ENCODE data around the gene TMEM256. TPM values are rescaled to one million over a fixed set of nuclear protein-coding genes. Genes with fewer than 3 reads are reported as not detected.

Gene TMEM256
- total RNA-seq, 1 experiment from 2014 or later: 151 TPM

- no peak for DNase-seq
These were observed 23.7 kb upstream of the TMEM256 start for GRCh38 chr17:7427549-7427948.

More at GRCh38 chr17:7427549-7427948, 23.7 kb upstream of the TMEM256 start:
- no peaks in the 10 kb centered on the region for H3K23me2 ChIP-seq (ENCODE audit: insufficient read length, low read depth, low read length, poor library complexity, severe bottlenecking)
- no peak overlapping the region for H3K4ac ChIP-seq (ENCODE audit: low read depth, low read length)
- H2AK5ac ChIP-seq (ENCODE audit: insufficient read length, low read length): no peak overlapping the region
- no peak overlapping the region for H3K23ac ChIP-seq (ENCODE audit: insufficient read length, low read depth, low read length)
- no peak overlapping the region for H3T11ph ChIP-seq (ENCODE audit: low read length)
- H3K27me3 Mint-ChIP-seq (ENCODE audit: low read depth): peaks cover 17% of the 10 kb centered on the region
- no peaks in the 10 kb centered on the region for H3K79me1 ChIP-seq (ENCODE audit: insufficient read depth, low read depth, low read length, poor library complexity, severe bottlenecking)
- H3K14ac ChIP-seq (ENCODE audit: insufficient read depth, low read length): no peak overlapping the region; the same call in 1 of the 2 replicates
- H4K5ac ChIP-seq (ENCODE audit: insufficient read length, low read depth, low read length): no peak overlapping the region
- no peak overlapping the region for H2BK12ac ChIP-seq (ENCODE audit: insufficient read length, low read depth, low read length)
- no peak overlapping the region for H3K27ac ChIP-seq (ENCODE audit: insufficient read length, low read depth, low read length)
- H3K18ac ChIP-seq (ENCODE audit: insufficient read length, low read depth, low read length): no peak overlapping the region
- H3K4me3 Mint-ChIP-seq: no peak overlapping the region
- no peaks in the 10 kb centered on the region for H3K36me3 Mint-ChIP-seq (ENCODE audit: insufficient read depth in 1 of 3, low read depth in 3 of 3)
- H3K27me3 ChIP-seq (ENCODE audit: insufficient read depth, low read length): no peaks in the 10 kb centered on the region; the same call in 1 of the 2 replicates
- H3K4me1 Mint-ChIP-seq: no peaks in the 10 kb centered on the region
- H4K8ac ChIP-seq (replicated peaks; ENCODE audit: insufficient read length, low read depth, low read length): no peak overlapping the region
- H4K20me1 ChIP-seq (ENCODE audit: control insufficient read depth, insufficient read depth, insufficient read length): no peaks in the 10 kb centered on the region
- no peaks in the 10 kb centered on the region; a peak in 1 of 5 replicates for H3K9me3 Mint-ChIP-seq
- H2AFZ ChIP-seq (ENCODE audit: low read length): no peak overlapping the region
- no peak overlapping the region for H3K56ac ChIP-seq (ENCODE audit: insufficient read length, low read depth, low read length)
- no peak overlapping the region for H2BK5ac ChIP-seq (ENCODE audit: insufficient read length, low read length)
- H3K27ac Mint-ChIP-seq: no peak overlapping the region
- no peaks in the 10 kb centered on the region for H3K79me2 ChIP-seq (ENCODE audit: insufficient read depth, low read length)
- no peak overlapping the region for H3K9ac ChIP-seq (ENCODE audit: extremely low read depth, insufficient read length, low read length)
- TF ChIP-seq CTCF (conservative IDR thresholded peaks at IDR 0.05): no peak
- H3K4me1 ChIP-seq (ENCODE audit: insufficient read depth, low read length): no peaks in the 10 kb centered on the region
- no peak overlapping the region for H2BK120ac ChIP-seq (ENCODE audit: low read depth, low read length, poor library complexity, severe bottlenecking)
- H4K91ac ChIP-seq (ENCODE audit: insufficient read length, low read depth, low read length): no peak overlapping the region
- WGBS (ENCODE audit: extremely low coverage, insufficient read length, low lambda C conversion rate): no CpG with 5 or more reads among the region's 7 CpGs
- H2BK15ac ChIP-seq (ENCODE audit: low read depth, low read length): no peak overlapping the region
- no peak overlapping the region for H2BK20ac ChIP-seq (ENCODE audit: low read depth, low read length, poor library complexity, severe bottlenecking)
- no peak overlapping the region for H3K4me2 ChIP-seq (ENCODE audit: insufficient read depth, insufficient read length, low read length)
- H3K9me3 ChIP-seq (ENCODE audit: control insufficient read depth, low read depth, low read length): no peaks in the 10 kb centered on the region

Data from H9 (cell line).